ENCODE data around the gene FAM234A.

The FAM234A gene

DNA sequence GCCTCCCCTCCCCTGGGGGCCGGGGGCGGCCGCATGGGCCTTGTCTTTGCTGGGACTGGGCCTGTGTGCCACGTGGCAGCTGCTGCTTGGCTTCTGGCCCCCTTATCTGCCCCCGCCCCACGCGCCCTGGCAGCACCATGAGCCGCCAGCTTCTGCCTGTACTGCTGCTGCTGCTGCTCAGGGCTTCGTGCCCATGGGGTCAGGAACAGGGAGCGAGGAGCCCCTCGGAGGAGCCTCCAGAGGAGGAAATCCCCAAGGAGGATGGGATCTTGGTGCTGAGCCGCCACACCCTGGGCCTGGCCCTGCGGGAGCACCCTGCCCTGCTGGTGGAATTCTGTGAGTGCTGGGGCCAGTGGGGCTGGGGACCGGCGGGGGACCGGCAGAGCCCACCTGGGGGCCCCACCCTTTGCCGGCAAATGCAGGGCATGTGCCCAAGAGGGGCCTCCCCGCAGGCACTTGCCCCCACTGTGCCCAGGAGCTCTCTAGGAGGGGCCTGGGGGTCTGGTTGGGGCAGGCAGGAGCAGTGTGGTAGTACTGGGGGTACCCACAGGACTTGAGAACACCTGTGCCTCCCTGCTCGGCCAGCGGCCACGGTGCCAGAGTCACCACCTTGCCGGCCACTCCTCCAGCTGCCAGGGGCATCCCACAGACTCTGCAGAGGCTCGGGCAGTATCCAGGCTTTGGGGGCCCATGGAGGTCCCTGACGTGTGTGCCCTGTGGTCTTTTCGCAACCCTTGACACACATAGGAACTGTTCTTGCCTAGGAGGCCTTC is 48.6 kb downstream of the FAM234A start, which contains the start of gene PDIA2:
PDIA2 (plus strand) TSS at position 132 of the 773 bp plus-strand sequence; CDS start at position 138, 6 bp downstream.
- DNase-seq, result no peak

DNA sequence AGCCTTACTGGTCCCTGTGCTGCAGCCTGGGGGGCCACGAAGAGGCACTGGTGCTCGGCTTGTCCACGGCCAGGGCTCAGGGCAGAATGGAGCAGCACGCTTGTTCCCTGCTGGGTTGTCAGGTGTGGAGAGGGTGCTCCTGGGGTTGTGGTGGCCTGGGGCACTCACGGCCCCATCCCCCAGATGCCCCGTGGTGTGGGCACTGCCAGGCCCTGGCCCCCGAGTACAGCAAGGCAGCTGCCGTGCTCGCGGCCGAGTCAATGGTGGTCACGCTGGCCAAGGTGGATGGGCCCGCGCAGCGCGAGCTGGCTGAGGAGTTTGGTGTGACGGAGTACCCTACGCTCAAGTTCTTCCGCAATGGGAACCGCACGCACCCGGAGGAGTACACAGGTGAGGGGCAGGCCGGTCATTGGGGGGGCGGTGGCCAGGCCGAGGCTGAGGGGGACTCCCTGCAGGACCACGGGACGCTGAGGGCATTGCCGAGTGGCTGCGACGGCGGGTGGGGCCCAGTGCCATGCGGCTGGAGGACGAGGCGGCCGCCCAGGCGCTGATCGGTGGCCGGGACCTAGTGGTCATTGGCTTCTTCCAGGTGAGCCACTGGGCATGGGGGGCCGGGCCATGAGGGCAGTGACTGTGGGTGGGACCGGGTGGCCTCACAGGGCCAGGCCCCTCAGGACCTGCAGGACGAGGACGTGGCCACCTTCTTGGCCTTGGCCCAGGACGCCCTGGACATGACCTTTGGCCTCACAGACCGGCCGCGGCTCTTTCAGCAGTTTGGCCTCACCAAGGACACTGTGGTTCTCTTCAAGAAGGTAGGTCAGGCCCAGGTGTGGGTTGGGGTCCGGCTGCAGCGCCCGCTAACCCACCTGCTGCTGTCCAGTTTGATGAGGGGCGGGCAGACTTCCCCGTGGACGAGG is 49.8 kb downstream of the FAM234A start:
- DNase-seq, result no peak

GRCh38 chr16:285146-286055 is 50.8 kb downstream of the FAM234A start:
- DNase-seq, result no peak

GRCh38 chr16:286491-287297 is 52.1 kb downstream of the FAM234A start:
- no peak for DNase-seq

DNA sequence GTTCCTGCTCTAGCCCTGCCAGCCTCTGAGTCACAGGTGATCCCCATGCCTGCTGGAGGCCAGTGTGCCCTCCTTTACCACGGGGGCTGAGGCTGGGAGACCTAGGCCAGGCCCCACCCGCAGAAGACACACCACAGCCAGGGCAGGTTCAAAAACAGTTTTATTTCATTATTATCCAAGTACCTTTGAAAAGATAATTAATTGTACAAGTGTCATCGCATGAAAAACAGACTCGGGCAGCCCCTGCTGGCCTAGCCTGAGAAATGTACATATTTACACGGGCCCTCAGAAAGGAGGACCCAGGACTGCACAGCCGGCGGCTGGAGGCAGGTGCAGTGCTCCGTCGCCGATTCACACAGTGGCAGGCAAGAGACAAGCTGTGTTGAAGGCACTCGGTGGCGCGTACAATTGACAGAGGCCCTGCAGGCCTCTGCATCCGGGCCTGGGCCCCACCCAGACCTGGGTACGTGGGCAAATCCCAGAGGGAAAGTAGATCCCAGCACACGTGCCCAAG is 52.7 kb downstream of the FAM234A start:
- no peak for DNase-seq

GRCh38 chr16:287981-288920 is 53.6 kb downstream of the FAM234A start:
- no peak for DNase-seq

GRCh38 chr16:289395-289997 is 54.9 kb downstream of the FAM234A start:
- no peak for DNase-seq

DNA sequence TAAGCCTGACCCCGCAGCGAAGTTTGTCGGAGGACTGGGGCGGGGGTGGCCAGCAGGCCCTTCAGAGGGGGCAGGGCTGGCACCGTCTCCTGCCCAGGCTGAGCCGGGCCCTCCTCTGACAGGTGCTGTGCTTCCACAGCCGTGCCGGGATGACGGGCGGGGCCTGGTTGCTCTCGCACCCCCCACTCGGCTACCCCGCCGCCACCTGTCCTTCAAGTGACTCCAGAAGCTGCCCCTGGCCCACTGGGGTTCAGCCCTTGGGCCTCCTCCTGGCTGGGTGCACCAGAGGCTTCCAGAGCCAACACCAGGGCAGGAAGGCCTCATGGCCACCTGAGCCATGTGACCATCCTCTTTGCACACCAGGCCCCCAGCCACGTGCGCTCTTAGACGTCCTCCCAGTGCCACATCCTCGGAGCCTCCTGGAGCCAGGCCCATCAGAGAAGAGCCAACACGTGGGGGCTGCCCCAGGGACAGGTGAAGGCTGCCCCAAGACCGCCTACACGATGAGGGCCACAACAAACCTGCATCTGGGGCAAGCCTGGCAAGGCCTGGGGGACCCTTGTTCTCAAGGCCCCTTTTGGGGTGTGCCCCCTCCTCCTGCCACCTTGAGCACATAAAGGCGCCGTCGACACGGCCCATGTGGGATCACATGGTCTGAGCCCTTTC is 55.5 kb downstream of the FAM234A start:
- no peak for DNase-seq

- DNase-seq, result no peak
Observed at GRCh38 chr16:290681-291405, 56.2 kb downstream of the FAM234A start.

- no peak for DNase-seq
Observed at GRCh38 chr16:291539-291938, 56.9 kb downstream of the FAM234A start.

DNA sequence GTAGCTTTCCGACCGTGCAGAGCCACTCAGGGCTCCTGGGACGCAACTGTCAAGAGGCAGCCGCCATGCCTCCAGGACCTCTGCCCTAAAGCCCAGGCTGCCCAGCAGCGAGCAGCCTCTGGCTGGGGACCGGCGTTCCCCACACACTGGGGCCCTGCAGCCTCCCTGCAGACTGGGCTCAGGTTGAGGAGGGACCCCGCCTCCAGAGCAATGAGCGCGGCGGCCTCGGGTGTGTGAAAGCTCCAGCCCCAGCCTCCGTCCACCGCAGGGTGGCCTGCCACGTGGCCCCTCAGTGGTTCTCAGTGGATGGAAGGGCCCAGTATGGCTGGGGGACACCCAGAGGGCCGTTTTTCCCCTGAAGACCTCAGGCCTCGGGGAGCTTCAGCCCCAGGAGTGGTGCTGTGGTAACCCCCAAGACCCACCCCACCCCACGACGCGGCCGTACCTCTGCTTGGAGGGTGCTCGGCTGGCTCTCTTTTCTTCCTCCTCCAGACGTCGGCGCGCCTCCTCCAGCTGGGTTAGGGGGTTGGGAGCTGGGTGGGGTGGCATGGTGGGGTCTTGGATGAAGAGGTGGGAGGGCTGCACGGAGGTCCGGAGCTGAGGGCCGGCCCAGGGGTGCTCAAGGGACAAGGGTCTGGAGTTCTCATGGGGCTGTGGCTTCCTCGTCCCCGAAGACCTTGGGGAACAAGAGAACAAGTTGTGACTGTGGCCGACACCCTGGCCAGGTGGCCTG is 58.6 kb downstream of the FAM234A start:
- DNase-seq, result no peak

- DNase-seq, result no peak
Observed at GRCh38 chr16:296276-296675, 61.7 kb downstream of the FAM234A start.

GRCh38 chr16:296806-297510 is 62.3 kb downstream of the FAM234A start:
- no peak for DNase-seq

DNA sequence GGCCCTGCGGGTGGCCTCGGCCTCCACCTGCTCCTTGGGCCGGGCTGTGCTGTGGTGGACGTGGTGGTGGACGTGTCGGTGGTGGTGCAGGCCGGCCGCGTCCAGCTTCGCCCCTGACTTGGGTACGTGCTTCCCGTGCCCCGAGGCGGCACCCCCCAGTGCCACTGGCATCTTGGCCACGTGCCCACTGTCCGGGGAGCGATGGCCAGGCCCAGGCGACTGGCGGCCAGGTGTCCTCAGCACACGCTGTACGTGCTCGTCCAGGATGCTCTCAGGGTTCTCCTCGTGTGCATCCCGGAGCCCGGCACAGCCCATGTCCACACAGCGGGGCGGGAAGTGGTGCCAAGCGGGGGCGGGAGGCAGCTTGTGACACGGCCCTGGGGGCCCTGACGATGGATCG is 63.2 kb downstream of the FAM234A start:
- no peak for DNase-seq

GRCh38 chr16:301235-301634 is 66.6 kb downstream of the FAM234A start:
- no peak for DNase-seq

- no peak for DNase-seq
Observed at GRCh38 chr16:301950-302349, 67.3 kb downstream of the FAM234A start.

DNA sequence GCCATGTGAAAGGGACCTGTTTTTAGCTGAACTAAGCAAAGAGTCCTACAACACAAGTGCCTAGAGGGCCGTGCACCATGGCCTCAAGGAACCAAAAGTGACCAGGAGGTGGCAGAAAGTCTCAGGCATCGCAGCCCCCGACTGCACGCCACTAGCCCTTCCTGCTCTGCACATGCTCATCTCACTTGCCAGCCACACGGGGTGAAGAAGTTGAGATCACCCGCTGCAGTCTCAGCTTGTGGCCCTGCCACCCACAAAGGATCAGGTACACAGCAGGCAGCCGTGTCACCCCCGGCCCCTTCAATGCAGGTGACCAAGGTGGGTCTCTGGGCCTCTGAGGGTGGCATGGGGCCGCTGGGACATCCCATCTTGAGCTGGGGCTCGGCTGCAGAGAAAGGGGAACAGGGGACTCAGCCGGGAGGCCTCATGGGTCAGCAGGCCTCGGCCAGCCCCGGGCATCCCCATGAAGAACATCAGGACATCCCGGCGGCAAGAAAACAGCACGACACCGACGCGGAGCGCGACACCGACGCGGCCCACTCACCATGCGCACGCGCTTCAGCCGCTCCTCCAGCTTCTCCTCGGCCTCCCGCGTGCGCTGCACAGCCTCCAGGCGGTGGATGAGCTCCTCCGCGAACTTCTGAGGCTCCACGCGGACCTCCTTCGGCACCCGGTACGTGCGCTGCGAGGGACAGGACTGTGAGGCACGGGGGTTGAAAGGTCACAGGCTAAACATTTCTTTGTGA is 69.3 kb downstream of the FAM234A start:
- DNase-seq, result no peak

Measured in activated CD4-positive, alpha-beta T cell treated with anti-CD3 and anti-CD28 coated beads for 4 hours (primary cell).